Left colon (tissue), 2 donors: Measurements from ENCODE around the gene PANK4. TPM values are rescaled to one million over a fixed set of nuclear protein-coding genes. Genes with fewer than 3 reads are reported as not detected.
A peak's percentile ranks its signal among the peaks of the same experiment; 100 is the strongest.
"Not testable (repeated sequence)": the region's sequence is repeated elsewhere in the genome, so short reads cannot be mapped to it uniquely, and the experiment has no call there.

Experiments used
- ATAC-seq: fragments of 200-7000 bp; cut with Tn5 transposase; one replicate; pipeline ENCODE4 v1.9.1; 2020; ENCODE audit warnings: mild to moderate bottlenecking, moderate library complexity
- DNase-seq, 2 donors: peaks; one replicate each; pipeline ENCODE4 v3.0.0-alpha.2; 2020
- intact Hi-C, 2 donors: fragments of 100-400 bp; cut with DNase I in 1 of 2; cut with micrococcal nuclease in 1 of 2; formaldehyde crosslinking; loops; one replicate each; pipeline versions ENCODE4 v1.11.2 to v1.14.0; 2022; cut with DNase I, micrococcal nuclease
- long read RNA-seq: library from polyadenylated mRNA; unstranded; transcript quantifications from one replicate; pipeline ENCODE4 v2.0.0, GENCODE V29; 2021
- total RNA-seq, 2 donors: library from RNA; stranded (reverse); fragmentation: NEBNext Ultra II Directional; extraction: Animal tissue kit (Norgen Biotek cat#: 25700); gene quantifications; one replicate each; pipeline ENCODE4 v1.2.1, GENCODE V29; 2021
- donor health status: DM: no; HTN: no; CAD: no.
- donor health status: DM: yes; HTN: yes; CAD: no.

PANK4 gene
- 10 to 100 TPM; 29.4 to 32.6 TPM for total RNA-seq
- long read RNA-seq, transcript PANK4-201 (19 exons, 2,677 nt), result major isoform, 21 of 55 reads
- long read RNA-seq, partial matches to known transcripts, result 17 of 55 reads
- long read RNA-seq, other reads (novel, unspliced or antisense), result 17 of 55 reads

- ATAC-seq (peak; percentile 81), DNase-seq (peak; percentile 93 to 94)
- intact Hi-C loops, result no loop called here
Measured at GRCh38 chr1:2525920-2526823, at the start of gene PANK4. Gene PANK4, minus strand, starts transcription at chr1:2526596. Its CDS starts 9 bp downstream, at chr1:2526587.

DNA sequence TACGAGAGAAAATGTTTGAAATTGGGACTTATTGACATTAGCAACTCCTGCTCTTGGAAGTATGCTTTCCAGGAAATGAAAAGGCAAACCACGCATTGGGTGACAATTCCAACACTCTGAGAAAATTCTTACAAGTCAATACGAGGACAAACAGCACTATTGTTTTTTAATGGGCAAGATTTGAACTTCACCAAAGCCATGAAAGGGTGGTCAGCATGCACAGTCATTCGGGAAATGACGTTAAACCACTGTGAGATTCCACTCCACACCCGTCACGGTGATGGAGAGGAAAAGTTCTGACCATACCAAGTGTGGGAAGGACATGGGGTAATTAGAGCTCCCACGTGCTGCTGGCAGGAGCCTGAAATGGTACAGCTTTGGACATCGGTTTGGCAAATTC is 48.0 kb upstream of the PANK4 start:
- intact Hi-C loops, result no loop called here
- no peak for ATAC-seq

GRCh38 chr1:2573250-2573920 is 47.0 kb upstream of the PANK4 start:
- intact Hi-C loops, result no loop called here
- ATAC-seq, result no peak
- DNase-seq, result no peak

More for the DNA sequence above, 48.0 kb upstream of the PANK4 start:
- no peak for DNase-seq

DNA sequence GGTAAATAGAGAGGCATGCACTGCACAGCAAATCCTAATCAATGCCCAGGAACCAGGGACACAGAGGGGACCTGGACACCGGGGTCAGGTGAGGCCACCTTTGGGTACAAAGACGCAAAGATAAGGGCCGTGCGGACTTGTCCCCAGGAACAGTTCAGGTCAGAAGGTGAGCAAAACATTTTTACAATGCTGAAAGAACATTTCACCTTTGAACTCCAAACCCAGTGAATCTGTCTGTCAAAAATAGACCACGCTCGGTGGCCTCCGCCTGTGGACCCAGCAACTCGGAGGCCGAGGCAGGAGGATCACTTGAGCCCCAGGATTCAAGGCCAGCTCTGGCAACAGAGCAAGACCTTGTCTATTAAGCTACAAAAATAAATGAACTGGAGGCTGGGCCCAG is 45.0 kb upstream of the PANK4 start:
- DNase-seq (no peak), ATAC-seq (no peak)
- intact Hi-C loops, result no loop called here

- no peak for DNase-seq
- no peak for ATAC-seq
- intact Hi-C loops, result no loop called here
Measured at GRCh38 chr1:2570332-2570731, 43.9 kb upstream of the PANK4 start.

- ATAC-seq, DNase-seq, intact Hi-C loops: not testable (repeated sequence)
Measured at GRCh38 chr1:2569703-2570102, 43.3 kb upstream of the PANK4 start.

- DNase-seq, result no peak
- intact Hi-C loops, result no loop called here
- no peak for ATAC-seq
Measured at GRCh38 chr1:2569060-2569459, 42.7 kb upstream of the PANK4 start.

GRCh38 chr1:2568187-2568816 is 41.9 kb upstream of the PANK4 start:
- intact Hi-C loops, ATAC-seq, DNase-seq: not testable (repeated sequence)

GRCh38 chr1:2567083-2567679 is 40.8 kb upstream of the PANK4 start:
- DNase-seq (no peak), ATAC-seq (no peak)
- intact Hi-C loops, result no loop called here

GRCh38 chr1:2566101-2567045 is 40.0 kb upstream of the PANK4 start:
- no peak for DNase-seq
- intact Hi-C loops, result no loop called here
- peak; percentile 5 for ATAC-seq

GRCh38 chr1:2564815-2565374 is 38.5 kb upstream of the PANK4 start:
- DNase-seq (peak; percentile 66 to 73), ATAC-seq (peak; percentile 75)
- intact Hi-C loops, result no loop called here

DNA sequence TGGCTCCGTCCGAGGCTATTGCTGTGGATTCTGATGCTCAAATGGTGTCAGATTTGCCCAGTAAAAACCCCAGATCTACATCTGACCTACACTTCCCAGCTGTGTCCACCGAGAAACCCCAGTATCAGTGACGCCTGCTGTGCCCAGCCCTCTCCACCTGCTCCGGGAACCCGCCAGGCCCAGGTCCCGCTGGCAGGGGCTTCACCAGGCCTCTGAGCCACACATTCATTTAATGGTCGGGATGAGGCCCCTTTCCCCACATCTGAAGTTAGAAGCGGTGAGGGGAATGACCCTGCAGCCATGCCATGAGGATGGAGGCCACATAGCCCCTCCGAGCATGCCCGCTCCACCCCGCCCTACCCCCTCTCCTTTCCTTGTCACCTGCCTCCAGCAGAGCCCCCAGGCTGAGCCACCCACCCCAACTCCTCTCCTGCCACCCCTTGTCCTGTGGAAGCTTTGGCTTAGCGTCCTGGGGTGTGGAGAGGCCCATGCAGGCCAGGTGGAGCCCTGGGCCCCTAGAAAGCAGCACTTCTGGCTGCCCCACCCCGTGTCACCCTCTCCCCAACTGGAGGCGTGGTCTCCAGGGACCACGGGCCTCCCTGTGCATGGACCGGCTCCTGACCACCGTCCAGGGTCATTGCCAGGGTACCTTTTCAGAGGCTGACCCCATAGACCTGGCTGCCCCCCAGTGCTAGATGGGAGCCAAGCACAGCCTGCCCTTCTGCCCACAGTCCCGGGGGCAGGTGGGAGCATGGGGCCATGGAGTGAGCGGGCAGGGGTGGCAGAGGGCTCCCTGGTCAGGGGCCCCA is 37.8 kb upstream of the PANK4 start:
- intact Hi-C loops, result no loop called here
- DNase-seq (no peak), ATAC-seq (peak; percentile 0)

DNA sequence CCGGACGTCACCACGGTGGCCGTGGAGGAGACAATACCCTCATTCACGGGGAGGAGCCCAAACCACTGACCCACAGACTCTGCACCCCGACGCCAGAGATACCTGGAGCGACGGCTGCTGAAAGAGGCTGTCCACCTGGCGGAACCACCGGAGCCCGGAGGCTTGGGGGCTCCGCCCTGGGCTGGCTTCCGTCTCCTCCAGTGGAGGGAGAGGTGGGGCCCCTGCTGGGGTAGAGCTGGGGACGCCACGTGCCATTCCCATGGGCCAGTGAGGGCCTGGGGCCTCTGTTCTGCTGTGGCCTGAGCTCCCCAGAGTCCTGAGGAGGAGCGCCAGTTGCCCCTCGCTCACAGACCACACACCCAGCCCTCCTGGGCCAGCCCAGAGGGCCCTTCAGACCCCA is 36.8 kb upstream of the PANK4 start:
- intact Hi-C loops, result no loop called here
- no peak for DNase-seq
- ATAC-seq, result no peak

GRCh38 chr1:2561898-2562895 is 35.8 kb upstream of the PANK4 start:
- no peak for ATAC-seq
- no peak for DNase-seq
- intact Hi-C loops, result no loop called here

GRCh38 chr1:2561446-2561845 is 35.0 kb upstream of the PANK4 start:
- no peak for DNase-seq
- ATAC-seq, result no peak
- intact Hi-C loops, result no loop called here
